ENCODE results near the gene SATB1.

GRCh38 chr3:18382760-18383369, 42.3 kb downstream of the SATB1 start:
- TF ChIP-seq CTCF (IDR thresholded peaks at IDR 0.05) (no peak), POLR2A (IDR thresholded peaks at IDR 0.05) (no peak)
